ENCODE data around the gene CHMP3. TPM values are rescaled to one million over a fixed set of nuclear protein-coding genes. Genes with fewer than 3 reads are reported as not detected.

Gene CHMP3
- total RNA-seq, 1 donor from 2014 or later, result 70.5 TPM

DNA sequence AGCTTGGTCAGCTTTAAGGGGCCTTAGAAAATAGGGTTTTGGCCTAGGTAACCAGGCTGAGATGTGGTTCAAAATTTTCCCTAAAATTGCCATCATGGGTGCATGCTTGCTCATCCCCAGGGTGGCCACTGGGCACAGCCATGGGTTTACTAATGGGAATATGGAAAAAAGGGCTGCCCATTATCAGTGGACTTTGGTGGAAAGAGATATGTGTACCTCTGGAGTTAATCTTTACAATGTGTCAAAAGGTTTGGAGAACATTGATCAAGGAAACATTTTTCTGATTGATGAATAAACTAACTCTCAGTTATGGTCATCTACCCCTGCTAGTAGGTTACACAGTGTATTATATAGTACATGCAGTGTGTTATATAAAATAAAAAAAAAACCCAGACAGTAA is 109.0 kb downstream of the CHMP3 start:
- TF ChIP-seq, protein P1, sequence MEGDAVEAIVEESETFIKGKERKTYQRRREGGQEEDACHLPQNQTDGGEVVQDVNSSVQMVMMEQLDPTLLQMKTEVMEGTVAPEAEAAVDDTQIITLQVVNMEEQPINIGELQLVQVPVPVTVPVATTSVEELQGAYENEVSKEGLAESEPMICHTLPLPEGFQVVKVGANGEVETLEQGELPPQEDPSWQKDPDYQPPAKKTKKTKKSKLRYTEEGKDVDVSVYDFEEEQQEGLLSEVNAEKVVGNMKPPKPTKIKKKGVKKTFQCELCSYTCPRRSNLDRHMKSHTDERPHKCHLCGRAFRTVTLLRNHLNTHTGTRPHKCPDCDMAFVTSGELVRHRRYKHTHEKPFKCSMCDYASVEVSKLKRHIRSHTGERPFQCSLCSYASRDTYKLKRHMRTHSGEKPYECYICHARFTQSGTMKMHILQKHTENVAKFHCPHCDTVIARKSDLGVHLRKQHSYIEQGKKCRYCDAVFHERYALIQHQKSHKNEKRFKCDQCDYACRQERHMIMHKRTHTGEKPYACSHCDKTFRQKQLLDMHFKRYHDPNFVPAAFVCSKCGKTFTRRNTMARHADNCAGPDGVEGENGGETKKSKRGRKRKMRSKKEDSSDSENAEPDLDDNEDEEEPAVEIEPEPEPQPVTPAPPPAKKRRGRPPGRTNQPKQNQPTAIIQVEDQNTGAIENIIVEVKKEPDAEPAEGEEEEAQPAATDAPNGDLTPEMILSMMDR (IDR thresholded peaks at IDR 0.05; ENCODE audit: unreplicated experiment), result no peak
- no peaks in the 10 kb centered on the region for H3K27me3 Mint-ChIP-seq (ENCODE audit: unreplicated experiment)
- H3K4me3 Mint-ChIP-seq (ENCODE audit: unreplicated experiment), result no peak overlapping the region
- no peak for DNase-seq (ENCODE audit: low spot score)
- H3K36me3 Mint-ChIP-seq (ENCODE audit: low read depth, unreplicated experiment), result peaks cover 45% of the 10 kb centered on the region
- no peaks in the 10 kb centered on the region for H3K9me3 Mint-ChIP-seq (ENCODE audit: unreplicated experiment)
- peaks cover 5% of the 10 kb centered on the region for H3K4me1 Mint-ChIP-seq (ENCODE audit: unreplicated experiment)
- no peak overlapping the region for H3K27ac Mint-ChIP-seq (ENCODE audit: unreplicated experiment)

DNA sequence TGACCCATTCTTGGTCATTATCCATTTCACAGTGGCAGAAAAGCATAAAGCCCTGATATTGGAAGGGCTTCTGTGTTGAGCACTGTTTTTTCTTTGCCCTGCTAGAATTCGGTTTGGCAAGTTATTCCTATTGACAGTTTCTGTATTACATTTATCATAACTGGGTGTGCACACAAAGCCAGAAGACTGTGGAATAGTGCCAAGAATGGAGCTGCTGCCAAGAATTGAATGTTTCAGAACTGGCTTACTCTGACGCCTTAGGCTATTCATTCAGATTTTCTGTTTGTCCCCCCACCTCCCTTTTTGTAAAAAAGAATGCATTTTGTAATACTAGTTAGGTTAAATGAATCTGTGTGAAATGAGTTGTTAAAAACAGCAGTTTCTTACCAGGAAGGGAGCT is 109.4 kb downstream of the CHMP3 start:
- Mint-ChIP-seq H3K36me3 (ENCODE audit: low read depth, unreplicated experiment) (peaks cover 43% of the 10 kb centered on the region), H3K27ac (ENCODE audit: unreplicated experiment) (no peak overlapping the region)

More for the DNA sequence above, 109.4 kb downstream of the CHMP3 start:
- TF ChIP-seq, protein P1 (IDR thresholded peaks at IDR 0.05; ENCODE audit: unreplicated experiment), result no peak
- H3K9me3 Mint-ChIP-seq (ENCODE audit: unreplicated experiment), result no peaks in the 10 kb centered on the region
- H3K4me1 Mint-ChIP-seq (ENCODE audit: unreplicated experiment), result peaks cover 8% of the 10 kb centered on the region
- no peak for DNase-seq (ENCODE audit: low spot score)
- no peaks in the 10 kb centered on the region for H3K27me3 Mint-ChIP-seq (ENCODE audit: unreplicated experiment)
- no peak overlapping the region for H3K4me3 Mint-ChIP-seq (ENCODE audit: unreplicated experiment)

Other genes starting within 250 kb of the CHMP3 start
- 0.62 TPM for gene REEP1, start 225.8 kb downstream of the CHMP3 start, total RNA-seq (ENCODE audit: unreplicated experiment)
- 63.9 TPM for gene KDM3A, start 122.1 kb downstream of the CHMP3 start, total RNA-seq (ENCODE audit: unreplicated experiment)
- 31.9 TPM for gene RNF103, start 60.4 kb upstream of the CHMP3 start, total RNA-seq (ENCODE audit: unreplicated experiment)
- gene RMND5A, start 156.8 kb upstream of the CHMP3 start, total RNA-seq (ENCODE audit: unreplicated experiment), result 40.2 TPM
- gene CD8A, start 227.5 kb upstream of the CHMP3 start, total RNA-seq (ENCODE audit: unreplicated experiment), result not detected